PC-3 (cell line): ENCODE results near the gene AUH. TPM values are rescaled to one million over a fixed set of nuclear protein-coding genes. Genes with fewer than 3 reads are reported as not detected.

Experiments used
- ATAC-seq: fragments of 200-7000 bp; cut with Tn5 transposase; 2 replicates; pipeline ENCODE4 v1.9.1; 2020; ENCODE audit warnings: mild to moderate bottlenecking, moderate library complexity
- BruUV-seq: library from RNA; stranded (reverse); fragments of 400-500 nt; replicated peaks from 2 replicates; lab custom pipeline; 2021; lab: Mats Ljungman, UMichigan
- CTCF ChIA-PET: fragments of 300-600 bp; sonication (Branson Sonifier 250); formaldehyde crosslinking; loops from one replicate; lab custom pipeline; 2022; ENCODE audit warnings: antibody characterized with exemption; lab: Charles Lee
- POLR2A ChIA-PET: fragments of 300-600 bp; sonication (Branson Sonifier 250); formaldehyde crosslinking; loops from one replicate; lab custom pipeline; 2022; ENCODE audit warnings: antibody characterized with exemption; ENCODE audit not compliant: unreplicated experiment; lab: Charles Lee
- DNase-seq: peaks from one replicate; pipeline ENCODE4 v3.0.0-alpha.2; 2015
- H2AFZ ChIP-seq: fragments of 300-600 bp; sonication (generic); 2 replicates; pipeline ENCODE4 v1.6.0; 2016; ENCODE audit warnings: antibody characterized with exemption, low read length
- H3F3A ChIP-seq: fragments of 300-600 bp; sonication (generic); one replicate; pipeline ENCODE4 v1.6.0; 2017; ENCODE audit warnings: antibody characterized with exemption, low read length, control low read depth, mild to moderate bottlenecking; ENCODE audit not compliant: unreplicated experiment
- H3K27ac ChIP-seq: fragments of 300-600 bp; sonication (generic); 2 replicates; pipeline ENCODE4 v1.5.1; 2016; ENCODE audit warnings: mild to moderate bottlenecking, low read length
- H3K27me3 ChIP-seq: fragments of 300-600 bp; sonication (generic); 2 replicates; pipeline ENCODE4 v1.6.1; 2016; ENCODE audit warnings: low read length, mixed read lengths
- H3K36me3 ChIP-seq: fragments of 300-600 bp; sonication (generic); 2 replicates; pipeline ENCODE4 v1.6.1; 2016; ENCODE audit warnings: low read depth, mixed run types, low read length, mixed read lengths
- H3K4me1 ChIP-seq: fragments of 300-600 bp; sonication (generic); 2 replicates; pipeline ENCODE4 v1.5.1; 2016; ENCODE audit warnings: low read length; ENCODE audit not compliant: insufficient read depth
- H3K4me2 ChIP-seq: fragments of 300-600 bp; sonication (generic); 2 replicates; pipeline ENCODE4 v1.6.0; 2016; ENCODE audit warnings: low read length
- H3K4me3 ChIP-seq: fragments of 300-600 bp; sonication (generic); 2 replicates; pipeline ENCODE4 v1.5.1; 2016; ENCODE audit warnings: mild to moderate bottlenecking, low read length, mixed read lengths
- H3K79me2 ChIP-seq: fragments of 300-600 bp; sonication (generic); 2 replicates; pipeline ENCODE4 v1.6.1; 2017; ENCODE audit warnings: low read length, mixed read lengths
- H3K9ac ChIP-seq: fragments of 300-600 bp; sonication (generic); 2 replicates; pipeline ENCODE4 v1.6.0; 2016; ENCODE audit warnings: mild to moderate bottlenecking, low read length
- H3K9me2 ChIP-seq: fragments of 300-600 bp; sonication (generic); replicated peaks from 2 replicates; pipeline ENCODE4 v1.6.1; 2016; ENCODE audit warnings: mixed run types, low read length, mixed read lengths
- H3K9me3 ChIP-seq: fragments of 300-600 bp; sonication (generic); 2 replicates; pipeline ENCODE4 v1.6.1; 2016; ENCODE audit warnings: low read length, mixed read lengths
- H4K20me1 ChIP-seq: fragments of 300-600 bp; sonication (generic); 2 replicates; pipeline ENCODE4 v1.6.1; 2016; ENCODE audit warnings: low read length, mixed read lengths
- EZH2 ChIP-seq: fragments of 300-600 bp; sonication (generic); IDR thresholded peaks from one replicate; pipeline ENCODE4 v1.6.1; 2017; ENCODE audit warnings: antibody characterized with exemption, mild to moderate bottlenecking, low read length; ENCODE audit not compliant: unreplicated experiment
- EZH2phosphoT487 ChIP-seq: fragments of 300-600 bp; sonication (generic); IDR thresholded peaks from 2 replicates; pipeline ENCODE4 v1.6.1; 2018; ENCODE audit warnings: mild to moderate bottlenecking, antibody characterized with exemption, low read length, borderline replicate concordance
- intact Hi-C: fragments of 100-400 bp; cut with micrococcal nuclease; formaldehyde crosslinking; loops from 2 replicates; pipeline ENCODE4 v1.9.0; 2023
- total RNA-seq: library from RNA; depleted of rRNA; stranded (reverse); fragments of >200 nt; gene quantifications from 2 replicates; pipeline ENCODE4 v1.2.3, GENCODE V29; 2014
- TF ChIP-seq, protein P1 (sequence below): fragments of 300-600 bp; sonication (generic); conservative IDR thresholded peaks from 2 replicates; pipeline ENCODE4 v1.5.1; 2017; ENCODE audit warnings: antibody characterized with exemption, low read depth, mild to moderate bottlenecking, low read length

Gene AUH
- total RNA-seq, 1 experiment from 2014 or later = 30.4 TPM

- Histone ChIP-seq H3K4me3 (no peak overlapping the region), H2AFZ (no peak overlapping the region), H3K27me3 (no peaks in the 10 kb centered on the region), H3K9ac (no peak overlapping the region), H3K9me3 (no peaks in the 10 kb centered on the region), H3K9me2 (no peaks in the 10 kb centered on the region), H3F3A (no peaks in the 10 kb centered on the region), H3K4me2 (no peak overlapping the region), H4K20me1 (no peaks in the 10 kb centered on the region), H3K4me1 (peaks cover 35% of the 10 kb centered on the region), H3K27ac (no peak overlapping the region), H3K36me3 (no peaks in the 10 kb centered on the region), H3K79me2 (no peaks in the 10 kb centered on the region)
- CTCF ChIA-PET = no interaction called here
- POLR2A ChIA-PET = no interaction called here
- intact Hi-C loops = no loop called here
- ATAC-seq (no peak), DNase-seq (no peak)
- BruUV-seq = no TSS peak
- TF ChIP-seq, protein P1, sequence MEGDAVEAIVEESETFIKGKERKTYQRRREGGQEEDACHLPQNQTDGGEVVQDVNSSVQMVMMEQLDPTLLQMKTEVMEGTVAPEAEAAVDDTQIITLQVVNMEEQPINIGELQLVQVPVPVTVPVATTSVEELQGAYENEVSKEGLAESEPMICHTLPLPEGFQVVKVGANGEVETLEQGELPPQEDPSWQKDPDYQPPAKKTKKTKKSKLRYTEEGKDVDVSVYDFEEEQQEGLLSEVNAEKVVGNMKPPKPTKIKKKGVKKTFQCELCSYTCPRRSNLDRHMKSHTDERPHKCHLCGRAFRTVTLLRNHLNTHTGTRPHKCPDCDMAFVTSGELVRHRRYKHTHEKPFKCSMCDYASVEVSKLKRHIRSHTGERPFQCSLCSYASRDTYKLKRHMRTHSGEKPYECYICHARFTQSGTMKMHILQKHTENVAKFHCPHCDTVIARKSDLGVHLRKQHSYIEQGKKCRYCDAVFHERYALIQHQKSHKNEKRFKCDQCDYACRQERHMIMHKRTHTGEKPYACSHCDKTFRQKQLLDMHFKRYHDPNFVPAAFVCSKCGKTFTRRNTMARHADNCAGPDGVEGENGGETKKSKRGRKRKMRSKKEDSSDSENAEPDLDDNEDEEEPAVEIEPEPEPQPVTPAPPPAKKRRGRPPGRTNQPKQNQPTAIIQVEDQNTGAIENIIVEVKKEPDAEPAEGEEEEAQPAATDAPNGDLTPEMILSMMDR = no peak
- TF ChIP-seq EZH2 (no peak), EZH2phosphoT487 (no peak)
Measured at GRCh38 chr9:91188719-91189590, 172.8 kb downstream of the AUH start.

DNA sequence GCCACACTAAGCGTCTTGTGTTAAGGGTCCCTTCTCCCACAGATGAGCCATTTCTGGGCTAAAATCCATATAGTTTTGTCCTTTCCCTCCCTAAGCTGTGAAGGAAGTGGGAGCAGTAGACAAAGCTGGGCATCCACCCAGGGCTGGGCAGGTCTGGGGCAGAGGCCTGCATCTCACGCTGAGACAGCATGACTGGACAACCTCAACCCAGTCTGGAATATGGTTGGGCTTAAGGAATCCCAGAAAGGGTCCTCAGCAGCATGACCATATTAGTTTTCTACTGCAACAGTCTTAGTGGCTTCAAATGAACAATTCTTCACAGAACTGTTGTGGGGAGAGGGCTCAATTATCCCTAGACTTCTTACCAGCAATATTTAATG is 173.8 kb downstream of the AUH start:
- Histone ChIP-seq H3K27me3 (no peaks in the 10 kb centered on the region), H3K9me2 (no peaks in the 10 kb centered on the region), H3K4me3 (no peak overlapping the region), H4K20me1 (no peaks in the 10 kb centered on the region), H3K9me3 (no peaks in the 10 kb centered on the region), H3K27ac (peak overlapping the region; percentile 52), H2AFZ (no peak overlapping the region), H3F3A (no peaks in the 10 kb centered on the region), H3K79me2 (no peaks in the 10 kb centered on the region), H3K36me3 (no peaks in the 10 kb centered on the region), H3K4me2 (no peak overlapping the region), H3K4me1 (peaks cover 27% of the 10 kb centered on the region), H3K9ac (no peak overlapping the region; the same call in 1 of the 2 replicates)
- CTCF ChIA-PET = no interaction called here
- POLR2A ChIA-PET = no interaction called here
- no peak for ATAC-seq
- intact Hi-C loops = no loop called here
- TF ChIP-seq EZH2phosphoT487 (no peak), EZH2 (no peak)
- TF ChIP-seq, protein P1 = no peak
- no peak for DNase-seq
- BruUV-seq = no TSS peak
